HL-60 (cell line): ENCODE measurements around the gene COL4A3.

Source experiments
- DNase-seq, 2 experiments: peaks; one replicate each; pipeline ENCODE4 v3.0.0-alpha.2; 2010 to 2020; ENCODE audit warnings: low read depth in 1 of 2, low spot score in 1 of 2
- H3K27ac ChIP-seq: fragments of 250-450 bp; sonication (Bioruptor Pico); replicated peaks from 2 replicates; pipeline ENCODE4 v1.5.1; 2020; ENCODE audit warnings: mild to moderate bottlenecking, moderate library complexity
- H3K27me3 ChIP-seq: fragments of 250-450 bp; sonication (Bioruptor Pico); 2 replicates; pipeline ENCODE4 v1.5.1; 2021; ENCODE audit warnings: mild to moderate bottlenecking, moderate library complexity; ENCODE audit not compliant: insufficient read depth, poor library complexity, severe bottlenecking
- H3K4me3 ChIP-seq: replicated peaks from 2 replicates; pipeline ENCODE4 v1.5.1; 2011; ENCODE audit warnings: mild to moderate bottlenecking, control low read depth, low read length; ENCODE audit not compliant: insufficient read depth
- CTCF ChIP-seq: IDR thresholded peaks from one replicate; pipeline ENCODE4 v1.5.1; 2011; ENCODE audit warnings: low read length, control low read depth, inconsistent platforms; ENCODE audit not compliant: insufficient read depth
- GABPA ChIP-seq: IDR thresholded peaks from 2 replicates; pipeline ENCODE4 v1.6.1; 2012; ENCODE audit warnings: low read depth
- POLR2AphosphoS5 ChIP-seq: IDR thresholded peaks from 2 replicates; pipeline ENCODE4 v1.6.1; 2012; ENCODE audit warnings: low read depth
- REST ChIP-seq: IDR thresholded peaks from 2 replicates; pipeline ENCODE4 v1.6.1; 2012; ENCODE audit warnings: low read depth; ENCODE audit not compliant: insufficient replicate concordance
- SPI1 ChIP-seq: IDR thresholded peaks from 2 replicates; pipeline ENCODE4 v1.6.1; 2012; ENCODE audit warnings: low read depth, mild to moderate bottlenecking, borderline replicate concordance

Gene COL4A3

GRCh38 chr2:227117852-227118251 lies 46.6 kb upstream of the COL4A3 start:
- no peak for DNase-seq
- H3K27ac ChIP-seq = no peak overlapping the region
- no peak overlapping the region for H3K4me3 ChIP-seq
- no peaks in the 10 kb centered on the region for H3K27me3 ChIP-seq
- TF ChIP-seq POLR2AphosphoS5 (no peak), GABPA (no peak), REST (no peak), CTCF (no peak), SPI1 (no peak)

- Histone ChIP-seq H3K27ac (no peak overlapping the region), H3K27me3 (no peaks in the 10 kb centered on the region), H3K4me3 (no peak overlapping the region)
- no peak for TF ChIP-seq REST
- no peak for DNase-seq
These were observed 46.1 kb upstream of the COL4A3 start for GRCh38 chr2:227118353-227118752.

- no peak for DNase-seq
- TF ChIP-seq GABPA (no peak), SPI1 (no peak)
- Histone ChIP-seq H3K27ac (no peak overlapping the region), H3K4me3 (no peak overlapping the region), H3K27me3 (peaks cover 2% of the 10 kb centered on the region)
These were observed 40.7 kb upstream of the COL4A3 start for GRCh38 chr2:227123697-227124096.

- TF ChIP-seq POLR2AphosphoS5 = no peak
- no peak for TF ChIP-seq GABPA
- no peak for TF ChIP-seq REST
- no peak for TF ChIP-seq SPI1
- TF ChIP-seq CTCF = no peak
- H3K27me3 ChIP-seq = peaks cover 2% of the 10 kb centered on the region
- H3K4me3 ChIP-seq = no peak overlapping the region
- no peak overlapping the region for H3K27ac ChIP-seq
- no peak for DNase-seq
These were observed 39.6 kb upstream of the COL4A3 start for GRCh38 chr2:227124811-227125210.
